Measurements from ENCODE around the gene ACP1. TPM values are rescaled to one million over a fixed set of nuclear protein-coding genes. Genes with fewer than 3 reads are reported as not detected.

Gene ACP1
- total RNA-seq, 4 donors from 2014 or later: 117 to 136 (median 128) TPM

GRCh38 chr2:279366-279765 is 14.6 kb downstream of the ACP1 start:
- intact Hi-C loops (cut with DNase I): no loop called here
- no peak for DNase-seq
- H3K27me3 ChIP-seq: no peaks in the 10 kb centered on the region
- no peak overlapping the region for H3K27ac ChIP-seq
- peaks cover 22 to 43% of the 10 kb centered on the region in 2 donors for H3K36me3 ChIP-seq
- no peaks in the 10 kb centered on the region for H3K9me3 ChIP-seq
- H3K4me1 ChIP-seq: no peaks in the 10 kb centered on the region
- TF ChIP-seq CTCF (IDR thresholded peaks at IDR 0.05) (no peak), POLR2A (IDR thresholded peaks at IDR 0.05) (no peak)
- no peak overlapping the region for H3K4me3 ChIP-seq (replicated peaks in 1 of 3)
- WGBS, 2 donors: 89% methylated on average over 4 of the region's 4 CpGs

GRCh38 chr2:279956-280649 is 15.4 kb downstream of the ACP1 start:
- no peak overlapping the region for H3K27ac ChIP-seq
- peaks cover 22 to 43% of the 10 kb centered on the region in 2 donors for H3K36me3 ChIP-seq

GRCh38 chr2:280650-281110 is 15.9 kb downstream of the ACP1 start:
- intact Hi-C loops (cut with DNase I): no loop called here
- H3K9me3 ChIP-seq: no peaks in the 10 kb centered on the region
- DNase-seq: no peak
- TF ChIP-seq CTCF (IDR thresholded peaks at IDR 0.05) (no peak), POLR2A (IDR thresholded peaks at IDR 0.05) (no peak)
- no peaks in the 10 kb centered on the region for H3K4me1 ChIP-seq
- no peak overlapping the region for H3K4me3 ChIP-seq (replicated peaks in 1 of 3)
- no peaks in the 10 kb centered on the region for H3K27me3 ChIP-seq
- H3K36me3 ChIP-seq: peaks cover 22 to 40% of the 10 kb centered on the region in 2 donors
- H3K27ac ChIP-seq: no peak overlapping the region
- WGBS, 2 donors: 82 to 93% methylated on average over 7 of the region's 7 CpGs

More at GRCh38 chr2:279956-280649, 15.4 kb downstream of the ACP1 start:
- H3K4me1 ChIP-seq: no peaks in the 10 kb centered on the region
- H3K27me3 ChIP-seq: no peaks in the 10 kb centered on the region
- WGBS, 2 donors: 92 to 94% methylated on average over 4 of the region's 4 CpGs
- no peaks in the 10 kb centered on the region for H3K9me3 ChIP-seq
- TF ChIP-seq POLR2A (IDR thresholded peaks at IDR 0.05) (no peak), CTCF (IDR thresholded peaks at IDR 0.05) (no peak)
- intact Hi-C loops (cut with DNase I): no loop called here
- no peak overlapping the region for H3K4me3 ChIP-seq (replicated peaks in 1 of 3)
- no peak for DNase-seq

GRCh38 chr2:281381-281780 is 16.6 kb downstream of the ACP1 start:
- Histone ChIP-seq H3K27ac (no peak overlapping the region), H3K4me3 (replicated peaks in 1 of 3) (no peak overlapping the region), H3K9me3 (no peaks in the 10 kb centered on the region), H3K36me3 (peaks cover 22 to 40% of the 10 kb centered on the region in 2 donors), H3K27me3 (no peaks in the 10 kb centered on the region), H3K4me1 (no peaks in the 10 kb centered on the region)
- intact Hi-C loops (cut with DNase I): no loop called here
- TF ChIP-seq CTCF (IDR thresholded peaks at IDR 0.05): no peak
- TF ChIP-seq POLR2A (IDR thresholded peaks at IDR 0.05): no peak
- WGBS, 2 donors: 97 to 98% methylated on average over 9 of the region's 9 CpGs
- DNase-seq: no peak
